GM18498 (cell line): Measurements from ENCODE around the gene PATE1.
"Not testable (repeated sequence)": the region's sequence is repeated elsewhere in the genome, so short reads cannot be mapped to it uniquely, and the experiment has no call there.

ENCODE experiments used
- ATAC-seq: cut with Tn5 transposase; IDR thresholded peaks from one replicate; pipeline ENCODE4 v1.9.1; 2021; ENCODE audit warnings: mild to moderate bottlenecking, moderate library complexity; ENCODE audit not compliant: unreplicated experiment

The PATE1 gene

GRCh38 chr11:125745979-125746378, at the start of gene PATE1:
Gene PATE1 (plus strand): TSS chr11:125746279. CDS start chr11:125746305, 26 bp downstream.
- ATAC-seq: no peak

- no peak for ATAC-seq
These were observed 45.0 kb upstream of the PATE1 start for GRCh38 chr11:125701018-125701610.

GRCh38 chr11:125701858-125702621, 44.0 kb upstream of the PATE1 start:
- ATAC-seq: no peak

- not testable (repeated sequence) for ATAC-seq
These were observed 41.4 kb upstream of the PATE1 start for GRCh38 chr11:125704686-125705085.

GRCh38 chr11:125720781-125721180, 25.3 kb upstream of the PATE1 start:
- no peak for ATAC-seq

- no peak for ATAC-seq
These were observed 22.0 kb upstream of the PATE1 start for GRCh38 chr11:125724125-125724524.

- ATAC-seq: no peak
These were observed 17.1 kb upstream of the PATE1 start for GRCh38 chr11:125728969-125729368.

GRCh38 chr11:125740617-125741016, 5.5 kb upstream of the PATE1 start:
- ATAC-seq: no peak

- ATAC-seq: no peak
These were observed 2.4 kb upstream of the PATE1 start for GRCh38 chr11:125743681-125744080.

- ATAC-seq: no peak
These were observed 4.5 kb downstream of the PATE1 start for GRCh38 chr11:125750629-125751028.

- ATAC-seq: no peak
These were observed 10.0 kb downstream of the PATE1 start for GRCh38 chr11:125756050-125756449.

- ATAC-seq: no peak
These were observed 16.4 kb downstream of the PATE1 start for GRCh38 chr11:125762445-125762844.

GRCh38 chr11:125763483-125763882, 17.4 kb downstream of the PATE1 start:
- no peak for ATAC-seq

- ATAC-seq: no peak
These were observed 20.2 kb downstream of the PATE1 start for GRCh38 chr11:125766251-125766650.

- no peak for ATAC-seq
These were observed 22.4 kb downstream of the PATE1 start for GRCh38 chr11:125768336-125769046.

- ATAC-seq: no peak
These were observed 24.5 kb downstream of the PATE1 start for GRCh38 chr11:125770583-125770982.

- no peak for ATAC-seq
These were observed 26.9 kb downstream of the PATE1 start for GRCh38 chr11:125772834-125773505.

GRCh38 chr11:125773516-125773915, 27.4 kb downstream of the PATE1 start:
- no peak for ATAC-seq

GRCh38 chr11:125777309-125777708, 31.2 kb downstream of the PATE1 start:
- ATAC-seq: no peak

GRCh38 chr11:125778728-125779127, 32.6 kb downstream of the PATE1 start, which contains the start of gene PATE2:
Gene PATE2 (minus strand): TSS chr11:125778828. CDS start chr11:125778773, 55 bp downstream.
- no peak for ATAC-seq

GRCh38 chr11:125784678-125785077, 38.6 kb downstream of the PATE1 start:
- ATAC-seq: no peak
